Astrocyte of the spinal cord (primary cell): ENCODE data around the gene DPT.

ENCODE experiments used
- DNase-seq: peaks from one replicate; pipeline ENCODE4 v3.0.0; 2011; ENCODE audit warnings: low read depth, low spot score
- H3K4me3 ChIP-seq: 2 replicates; pipeline ENCODE4 v1.5.1; 2011; ENCODE audit warnings: low read depth, mild to moderate bottlenecking, low read length, moderate library complexity
- CTCF ChIP-seq: IDR thresholded peaks from 2 replicates; pipeline ENCODE4 v1.5.1; 2012; ENCODE audit warnings: low read depth, mild to moderate bottlenecking, low read length, inconsistent platforms
- in situ Hi-C: cut with HindIII; loops from 2 replicates; pipeline ENCODE4 v1.10.0; 2017; ENCODE audit warnings: low sequenced_read_pairs

DPT gene

DNA sequence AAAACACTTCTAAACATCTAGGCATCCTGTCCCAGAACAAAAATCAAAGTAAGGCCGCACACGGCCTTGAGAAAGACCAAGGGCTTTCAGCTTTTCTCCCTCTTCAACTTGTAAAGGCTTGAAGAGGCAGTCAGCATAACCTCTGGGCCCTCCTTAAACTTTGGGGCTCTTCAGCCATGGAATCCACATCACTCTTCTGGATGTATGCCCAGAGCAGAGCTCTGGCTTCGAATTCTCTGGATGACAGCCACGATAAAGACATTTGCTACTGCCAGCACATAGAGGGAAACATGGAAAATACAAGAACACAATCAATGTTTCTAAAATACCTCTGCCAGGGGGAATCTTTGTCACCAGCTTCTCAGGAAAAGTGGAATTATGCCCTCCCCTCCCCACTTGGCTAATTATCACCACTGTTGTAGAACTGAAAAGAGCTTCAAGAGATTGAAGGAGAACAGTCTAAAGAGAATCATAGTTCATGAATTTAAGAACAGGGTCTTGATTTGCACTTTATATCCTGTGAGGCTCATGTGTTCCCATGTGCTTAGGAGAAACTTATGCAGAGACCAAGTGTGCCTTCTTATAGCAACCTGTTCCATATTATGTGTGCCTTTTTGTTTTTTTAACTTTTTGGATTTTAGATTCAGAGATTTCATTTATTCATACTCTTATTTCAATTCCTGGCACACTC lies 39.0 kb upstream of the DPT start:
- no peak for TF ChIP-seq CTCF
- no peak overlapping the region for H3K4me3 ChIP-seq
- in situ Hi-C loops, result no loop called here
- peak; percentile 54 for DNase-seq

DNA sequence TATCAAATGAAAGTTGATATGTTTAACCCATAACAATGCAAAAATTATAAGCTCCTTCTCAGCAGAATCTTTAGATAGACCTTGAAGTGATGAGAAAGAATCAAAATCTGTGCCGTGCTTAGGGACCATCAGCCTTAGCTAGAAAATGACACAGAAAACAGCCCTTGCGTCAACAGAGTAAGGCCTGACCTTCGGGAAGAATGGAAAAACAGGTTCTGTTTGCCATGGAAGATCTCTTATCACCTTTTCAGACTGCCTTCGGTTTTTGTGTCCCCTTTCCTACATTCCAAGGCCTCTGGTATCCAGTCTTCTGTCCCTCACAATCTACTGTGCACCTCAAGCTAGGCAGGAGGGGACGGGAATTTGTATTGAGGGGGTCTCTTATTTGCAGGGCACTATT lies 37.6 kb upstream of the DPT start:
- no peak for DNase-seq
- in situ Hi-C loops, result no loop called here
- H3K4me3 ChIP-seq, result no peak overlapping the region
- no peak for TF ChIP-seq CTCF

- in situ Hi-C loops, result no loop called here
- DNase-seq, result no peak
- no peak for TF ChIP-seq CTCF
- H3K4me3 ChIP-seq, result no peak overlapping the region
These were observed 34.0 kb upstream of the DPT start for GRCh38 chr1:168763031-168763430.

DNA sequence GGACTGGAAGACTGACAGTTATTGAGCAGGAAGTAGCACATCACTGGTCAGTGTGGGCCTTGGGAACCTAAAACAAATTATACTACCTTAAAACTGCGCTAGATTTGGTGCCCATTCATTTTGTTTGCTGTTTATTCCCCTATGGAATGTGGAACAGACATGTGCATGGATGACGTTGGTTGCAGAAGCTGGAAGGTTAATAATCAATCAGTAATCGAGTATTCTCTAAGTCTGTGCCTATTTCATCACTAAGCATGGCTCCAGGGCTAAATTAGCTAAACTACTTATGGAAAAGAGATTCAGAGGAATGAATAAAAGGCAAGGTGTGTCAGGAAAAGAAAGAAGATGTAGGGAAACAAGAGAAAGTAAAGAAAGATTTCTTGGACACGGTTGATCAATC lies 33.5 kb upstream of the DPT start:
- no peak for DNase-seq
- no peak for TF ChIP-seq CTCF
- in situ Hi-C loops, result no loop called here

DNA sequence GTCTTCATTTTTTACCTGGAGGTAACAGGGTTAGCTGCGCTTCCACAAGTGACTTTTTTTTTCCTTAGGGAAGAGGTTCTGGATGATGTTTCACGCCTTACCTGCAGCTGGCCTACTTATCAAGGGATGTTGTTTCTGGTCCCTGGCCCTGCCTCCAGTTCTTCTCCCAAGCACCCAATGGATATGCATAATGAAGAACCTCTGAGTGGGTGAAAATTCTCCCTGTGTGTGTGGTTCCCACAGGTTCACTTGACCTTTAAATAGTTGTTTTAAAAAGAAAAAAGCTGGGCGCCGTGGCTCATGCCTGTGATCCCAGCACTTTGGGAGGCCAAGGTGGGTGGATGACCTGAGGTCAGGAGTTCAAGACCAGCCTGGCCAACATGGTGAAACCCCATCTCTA lies 31.8 kb upstream of the DPT start:
- no peak for TF ChIP-seq CTCF
- in situ Hi-C loops, result no loop called here

More for the DNA sequence above, 33.5 kb upstream of the DPT start:
- H3K4me3 ChIP-seq, result no peak overlapping the region

GRCh38 chr1:168760241-168760640 lies 31.2 kb upstream of the DPT start:
- DNase-seq, result no peak
- no peak for TF ChIP-seq CTCF
- in situ Hi-C loops, result no loop called here
- H3K4me3 ChIP-seq, result no peak overlapping the region

More for the DNA sequence above, 31.8 kb upstream of the DPT start:
- H3K4me3 ChIP-seq, result no peak overlapping the region
- DNase-seq, result no peak
